ENCODE results near the gene CD44. TPM values are rescaled to one million over a fixed set of nuclear protein-coding genes. Genes with fewer than 3 reads are reported as not detected.

The CD44 gene
- total RNA-seq, 1 experiment from 2014 or later, result 6.1 TPM

DNA sequence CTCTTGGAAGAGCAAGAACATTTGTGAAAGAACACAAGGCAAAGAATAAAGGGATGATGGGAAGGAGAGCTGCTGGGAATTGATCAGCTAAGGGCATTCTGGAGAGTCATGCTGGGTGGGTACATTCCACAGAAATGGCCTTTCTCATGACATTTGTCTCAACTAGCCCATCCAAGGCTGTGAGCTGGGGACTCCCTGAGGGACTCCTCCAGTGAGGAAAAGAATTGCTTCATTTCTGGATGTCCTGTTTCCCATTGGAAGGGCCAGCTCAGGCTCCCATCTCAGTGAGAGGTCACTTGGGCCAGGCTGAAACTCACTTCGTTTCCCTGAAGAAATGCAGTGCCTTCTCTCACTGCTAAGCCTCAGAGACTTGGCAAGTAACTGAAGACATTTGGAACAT is 106.8 kb downstream of the CD44 start:
- Histone ChIP-seq H2BK15ac (ENCODE audit: low read depth, low read length) (no peak overlapping the region), H3K4me2 (ENCODE audit: insufficient read depth, insufficient read length, low read length) (no peak overlapping the region), H3K56ac (ENCODE audit: insufficient read length, low read depth, low read length) (no peak overlapping the region), H2BK20ac (ENCODE audit: low read depth, low read length, poor library complexity, severe bottlenecking) (no peak overlapping the region), H3K23ac (ENCODE audit: insufficient read length, low read depth, low read length) (no peak overlapping the region), H3K79me2 (ENCODE audit: insufficient read depth, low read length) (no peaks in the 10 kb centered on the region), H3K9me3 (ENCODE audit: control insufficient read depth, low read depth, low read length) (no peaks in the 10 kb centered on the region), H3K27me3 (ENCODE audit: insufficient read depth, low read length) (no peaks in the 10 kb centered on the region), H3K79me1 (ENCODE audit: insufficient read depth, low read depth, low read length, poor library complexity, severe bottlenecking) (no peaks in the 10 kb centered on the region), H3K14ac (ENCODE audit: insufficient read depth, low read length) (no peak overlapping the region), H4K20me1 (ENCODE audit: control insufficient read depth, insufficient read depth, insufficient read length) (no peaks in the 10 kb centered on the region), H3K9ac (ENCODE audit: extremely low read depth, insufficient read length, low read length) (no peak overlapping the region), H2BK5ac (ENCODE audit: insufficient read length, low read length) (no peak overlapping the region), H2AK5ac (ENCODE audit: insufficient read length, low read length) (no peak overlapping the region), H4K5ac (ENCODE audit: insufficient read length, low read depth, low read length) (no peak overlapping the region), H4K91ac (ENCODE audit: insufficient read length, low read depth, low read length) (no peak overlapping the region), H3K4ac (ENCODE audit: low read depth, low read length) (no peak overlapping the region), H3T11ph (ENCODE audit: low read length) (no peak overlapping the region), H2BK12ac (ENCODE audit: insufficient read length, low read depth, low read length) (no peak overlapping the region), H2AFZ (ENCODE audit: low read length) (no peak overlapping the region), H3K27ac (ENCODE audit: insufficient read length, low read depth, low read length) (no peak overlapping the region), H3K23me2 (ENCODE audit: insufficient read length, low read depth, low read length, poor library complexity, severe bottlenecking) (no peaks in the 10 kb centered on the region), H3K4me1 (ENCODE audit: insufficient read depth, low read length) (no peaks in the 10 kb centered on the region), H2BK120ac (ENCODE audit: low read depth, low read length, poor library complexity, severe bottlenecking) (no peak overlapping the region), H3K18ac (ENCODE audit: insufficient read length, low read depth, low read length) (no peak overlapping the region), H4K8ac (replicated peaks; ENCODE audit: insufficient read length, low read depth, low read length) (no peak overlapping the region)
- no CpG with 5 or more reads among the region's 1 CpG for WGBS (ENCODE audit: extremely low coverage, insufficient read length, low lambda C conversion rate)
- Mint-ChIP-seq H3K27ac (no peak overlapping the region; a peak in 1 of 7 replicates), H3K36me3 (ENCODE audit: insufficient read depth in 1 of 3, low read depth in 3 of 3) (no peaks in the 10 kb centered on the region), H3K27me3 (ENCODE audit: low read depth) (no peaks in the 10 kb centered on the region), H3K4me1 (no peaks in the 10 kb centered on the region), H3K9me3 (no peaks in the 10 kb centered on the region), H3K4me3 (no peak overlapping the region)
- no peak for DNase-seq
- TF ChIP-seq CTCF (conservative IDR thresholded peaks at IDR 0.05), result no peak
